HG03039 (cell line): ENCODE measurements around the gene IPO11.
A peak's percentile ranks its signal among the peaks of the same experiment; 100 is the strongest.
"Not testable (repeated sequence)": the region's sequence is repeated elsewhere in the genome, so short reads cannot be mapped to it uniquely, and the experiment has no call there.

ENCODE experiments used
- ATAC-seq: cut with Tn5 transposase; IDR thresholded peaks from one replicate; pipeline ENCODE4 v1.9.1; 2021; ENCODE audit warnings: mild to moderate bottlenecking, moderate library complexity; ENCODE audit not compliant: unreplicated experiment

IPO11 gene

GRCh38 chr5:62633243-62633642, 220.7 kb downstream of the IPO11 start:
- no peak for ATAC-seq

- no peak for ATAC-seq
These were observed 227.9 kb downstream of the IPO11 start for GRCh38 chr5:62640446-62640845.

- no peak for ATAC-seq
These were observed 229.9 kb downstream of the IPO11 start for GRCh38 chr5:62642468-62642867.

- ATAC-seq = no peak
These were observed 231.2 kb downstream of the IPO11 start for GRCh38 chr5:62643556-62644451.

- ATAC-seq = no peak
These were observed 232.7 kb downstream of the IPO11 start for GRCh38 chr5:62645223-62645622.

- ATAC-seq = no peak
These were observed 234.7 kb downstream of the IPO11 start for GRCh38 chr5:62647241-62647640.

- no peak for ATAC-seq
These were observed 236.5 kb downstream of the IPO11 start for GRCh38 chr5:62649025-62649424.

GRCh38 chr5:62649476-62650113, 237.0 kb downstream of the IPO11 start:
- ATAC-seq = peak; percentile 49

GRCh38 chr5:62650197-62650596, 237.6 kb downstream of the IPO11 start:
- ATAC-seq = no peak

- no peak for ATAC-seq
These were observed 239.7 kb downstream of the IPO11 start for GRCh38 chr5:62652225-62652624.

GRCh38 chr5:62653001-62653863, 240.7 kb downstream of the IPO11 start:
- no peak for ATAC-seq

- ATAC-seq = no peak
These were observed 241.5 kb downstream of the IPO11 start for GRCh38 chr5:62653864-62654575.

GRCh38 chr5:62657772-62658171, 245.2 kb downstream of the IPO11 start:
- ATAC-seq = not testable (repeated sequence)

GRCh38 chr5:62661126-62661525, 248.6 kb downstream of the IPO11 start:
- ATAC-seq = no peak

- ATAC-seq = no peak
These were observed 250.0 kb downstream of the IPO11 start for GRCh38 chr5:62662521-62662920.

- no peak for ATAC-seq
These were observed 258.9 kb downstream of the IPO11 start for GRCh38 chr5:62671479-62671878.

GRCh38 chr5:62676596-62676995, 264.0 kb downstream of the IPO11 start:
- ATAC-seq = not testable (repeated sequence)
